ENCODE measurements around the gene FCHO1. TPM values are rescaled to one million over a fixed set of nuclear protein-coding genes. Genes with fewer than 3 reads are reported as not detected.

The FCHO1 gene
- polyA plus RNA-seq, 12 donors, result 0.67 to 4.0 (median 0.88) TPM; not detected in 2

DNA sequence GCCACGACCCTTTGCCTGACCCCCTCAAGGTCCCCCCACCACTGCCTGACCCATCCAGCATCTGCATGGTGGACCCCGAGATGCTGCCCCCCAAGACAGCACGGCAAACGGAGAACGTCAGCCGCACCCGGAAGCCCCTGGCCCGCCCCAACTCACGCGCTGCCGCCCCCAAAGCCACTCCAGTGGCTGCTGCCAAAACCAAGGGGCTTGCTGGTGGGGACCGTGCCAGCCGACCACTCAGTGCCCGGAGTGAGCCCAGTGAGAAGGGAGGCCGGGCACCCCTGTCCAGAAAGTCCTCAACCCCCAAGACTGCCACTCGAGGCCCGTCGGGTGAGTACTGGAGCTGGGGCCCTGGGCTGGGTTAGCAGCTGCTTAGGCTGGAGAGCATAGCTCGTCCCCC lies 23.4 kb upstream of the FCHO1 start:
- DNase-seq, result no peak

- DNase-seq, result no peak
Observed at GRCh38 chr19:17733127-17733526, 18.1 kb upstream of the FCHO1 start.

DNA sequence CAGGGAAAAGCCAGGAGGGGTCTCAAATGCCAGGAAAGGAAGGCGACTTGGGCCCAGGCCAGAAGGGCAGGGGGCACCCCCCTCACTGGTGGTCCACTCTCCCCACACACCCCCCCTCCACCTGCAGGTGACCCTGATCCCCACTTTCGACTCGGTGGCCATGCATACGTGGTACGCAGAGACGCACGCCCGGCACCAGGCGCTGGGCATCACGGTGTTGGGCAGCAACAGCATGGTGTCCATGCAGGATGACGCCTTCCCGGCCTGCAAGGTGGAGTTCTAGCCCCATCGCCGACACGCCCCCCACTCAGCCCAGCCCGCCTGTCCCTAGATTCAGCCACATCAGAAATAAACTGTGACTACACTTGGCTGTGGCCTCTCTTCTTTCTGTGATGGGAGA lies 17.1 kb upstream of the FCHO1 start:
- DNase-seq, result no peak

- no peak for DNase-seq
Observed at GRCh38 chr19:17735410-17735809, 15.9 kb upstream of the FCHO1 start.

DNA sequence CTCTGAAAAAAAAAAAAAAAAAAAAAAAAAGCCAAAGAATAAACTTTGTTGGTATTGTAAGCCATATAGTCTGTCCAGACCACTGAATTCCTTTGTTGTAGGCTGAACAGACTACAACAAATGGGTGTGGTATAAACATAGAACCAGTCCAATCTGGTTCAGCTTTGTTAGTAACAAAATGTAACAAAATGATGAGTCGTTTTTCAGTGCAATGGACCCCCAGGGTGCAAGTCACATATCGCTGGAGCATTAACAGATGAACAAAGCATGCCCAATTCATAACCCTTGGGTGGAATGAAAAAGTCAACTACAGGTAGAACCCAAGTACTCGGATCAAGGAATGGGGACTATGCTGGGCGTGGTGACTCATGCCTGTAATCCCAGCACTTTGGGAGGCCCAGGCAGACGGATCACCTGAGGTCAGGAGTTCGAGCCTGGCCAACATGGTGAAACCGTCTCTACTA lies 13.6 kb upstream of the FCHO1 start:
- DNase-seq, result no peak

- no peak for DNase-seq
Observed at GRCh38 chr19:17739121-17739875, 12.0 kb upstream of the FCHO1 start.

- DNase-seq, result no peak
Observed at GRCh38 chr19:17741456-17741855, 9.8 kb upstream of the FCHO1 start.

DNA sequence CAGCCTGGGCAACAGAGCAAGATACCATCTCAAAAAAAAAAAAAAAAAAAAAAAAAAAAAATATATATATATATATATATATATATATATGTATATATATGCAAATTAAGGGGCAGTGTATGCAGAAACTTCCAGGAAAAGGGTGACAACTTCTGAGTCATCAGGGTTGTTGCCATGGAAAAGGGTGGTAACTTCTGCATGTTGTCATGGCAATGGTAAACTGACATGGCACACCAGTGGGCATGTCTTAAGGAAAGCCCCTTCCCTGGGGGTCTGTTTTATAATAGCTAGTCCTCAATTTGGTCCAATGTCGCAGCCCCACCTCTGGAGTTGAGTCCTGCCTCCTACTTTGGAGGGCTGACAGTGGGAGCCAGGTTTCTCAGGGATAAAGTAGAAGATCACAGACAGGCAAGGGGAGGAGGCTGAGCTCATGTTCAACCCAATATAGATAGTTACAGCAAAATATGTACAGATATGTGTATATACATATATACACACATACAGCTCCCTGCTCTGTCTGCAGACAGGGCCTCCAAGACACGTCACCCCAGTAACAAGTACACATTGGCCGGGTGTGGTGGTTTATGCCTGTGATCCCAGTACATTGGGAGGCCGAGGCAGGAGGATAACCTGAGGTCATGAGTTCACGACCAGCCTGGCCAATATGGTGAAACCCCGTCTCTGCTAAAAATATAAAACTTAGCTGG lies 7.2 kb upstream of the FCHO1 start:
- DNase-seq, result no peak

DNA sequence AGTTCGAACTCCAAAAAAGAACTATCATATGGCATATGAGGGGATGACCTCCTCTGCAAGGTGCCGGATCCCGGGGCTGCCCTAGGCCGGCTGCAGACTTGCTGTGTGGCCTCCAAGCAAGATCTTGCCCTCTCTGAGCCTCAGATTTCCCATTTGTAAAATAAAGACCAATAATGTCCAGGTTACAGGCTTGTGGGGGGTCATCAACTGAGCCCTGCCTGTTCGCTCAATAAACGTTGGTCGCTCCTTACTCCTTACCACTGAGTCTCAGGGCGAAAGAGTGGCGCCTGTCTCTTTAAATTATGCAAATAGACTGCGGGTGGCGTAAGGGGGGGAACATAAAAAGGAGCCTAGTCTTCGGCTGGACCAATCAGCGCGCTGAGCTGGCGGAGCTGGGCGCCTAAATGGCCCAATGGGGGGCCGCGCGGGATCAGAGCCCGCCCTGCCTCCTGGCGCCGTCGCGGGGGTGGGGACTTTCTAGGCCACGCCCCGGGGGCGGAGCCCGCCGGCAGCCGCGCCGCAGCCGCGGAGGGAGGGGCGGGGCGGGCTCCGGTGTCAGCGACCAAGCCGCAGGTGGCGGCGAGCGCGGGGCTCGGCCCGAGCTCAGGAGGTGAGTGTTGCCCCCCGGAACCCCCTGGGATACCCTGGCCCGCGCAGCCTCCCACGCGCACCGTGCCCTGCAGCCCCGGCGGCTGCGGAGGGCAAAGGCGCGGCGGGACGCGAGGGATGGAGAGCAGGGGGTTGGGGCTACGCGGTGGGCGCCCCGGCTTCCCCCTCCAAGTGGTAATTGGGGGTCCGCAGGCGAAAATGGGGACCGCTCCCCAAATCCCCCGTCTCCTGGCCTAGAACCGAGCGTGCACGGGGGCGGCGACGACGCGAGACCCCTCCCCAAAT lies 3.8 kb upstream of the FCHO1 start:
- peak; percentile 85 for DNase-seq

DNA sequence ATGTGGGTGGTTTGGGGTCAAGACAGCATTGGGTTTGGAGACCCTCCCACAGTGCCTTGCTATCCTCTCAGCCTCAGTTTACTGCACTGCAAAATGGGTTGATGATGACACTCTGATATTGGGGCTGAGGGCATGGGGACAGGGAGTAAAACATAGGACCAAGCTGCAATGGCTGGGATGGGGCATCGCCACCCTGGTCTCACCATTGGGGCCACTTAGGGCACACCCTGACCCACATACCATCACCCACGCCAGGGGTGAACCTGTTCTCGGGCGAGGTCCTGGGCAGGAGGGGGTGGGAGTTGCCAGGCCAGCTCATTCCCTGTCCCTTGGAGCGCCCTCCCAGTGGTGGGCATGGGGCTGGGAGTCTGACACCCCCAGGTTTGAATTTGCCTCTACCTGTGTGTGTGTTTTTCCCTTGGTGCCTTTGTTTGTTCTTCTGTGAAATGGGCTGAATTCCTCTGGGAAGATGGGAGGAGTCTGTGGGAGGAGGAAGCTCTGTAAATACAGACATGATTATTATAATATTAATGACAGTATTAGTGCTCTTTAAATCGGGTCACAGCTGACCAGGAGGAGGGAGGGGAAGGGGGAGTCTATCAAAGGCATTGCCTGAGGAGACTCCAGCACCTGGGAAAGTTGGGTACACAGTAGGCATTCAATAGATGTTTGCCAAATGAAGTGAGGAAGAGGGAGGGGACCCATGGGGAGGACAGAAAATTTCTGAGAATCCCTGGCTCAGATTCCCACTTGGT lies 2.2 kb upstream of the FCHO1 start:
- DNase-seq, result no peak

- DNase-seq, result no peak
Observed at GRCh38 chr19:17749912-17750317, 1.4 kb upstream of the FCHO1 start.

GRCh38 chr19:17751912-17752273 lies 616 bp downstream of the FCHO1 start:
- no peak for DNase-seq

DNA sequence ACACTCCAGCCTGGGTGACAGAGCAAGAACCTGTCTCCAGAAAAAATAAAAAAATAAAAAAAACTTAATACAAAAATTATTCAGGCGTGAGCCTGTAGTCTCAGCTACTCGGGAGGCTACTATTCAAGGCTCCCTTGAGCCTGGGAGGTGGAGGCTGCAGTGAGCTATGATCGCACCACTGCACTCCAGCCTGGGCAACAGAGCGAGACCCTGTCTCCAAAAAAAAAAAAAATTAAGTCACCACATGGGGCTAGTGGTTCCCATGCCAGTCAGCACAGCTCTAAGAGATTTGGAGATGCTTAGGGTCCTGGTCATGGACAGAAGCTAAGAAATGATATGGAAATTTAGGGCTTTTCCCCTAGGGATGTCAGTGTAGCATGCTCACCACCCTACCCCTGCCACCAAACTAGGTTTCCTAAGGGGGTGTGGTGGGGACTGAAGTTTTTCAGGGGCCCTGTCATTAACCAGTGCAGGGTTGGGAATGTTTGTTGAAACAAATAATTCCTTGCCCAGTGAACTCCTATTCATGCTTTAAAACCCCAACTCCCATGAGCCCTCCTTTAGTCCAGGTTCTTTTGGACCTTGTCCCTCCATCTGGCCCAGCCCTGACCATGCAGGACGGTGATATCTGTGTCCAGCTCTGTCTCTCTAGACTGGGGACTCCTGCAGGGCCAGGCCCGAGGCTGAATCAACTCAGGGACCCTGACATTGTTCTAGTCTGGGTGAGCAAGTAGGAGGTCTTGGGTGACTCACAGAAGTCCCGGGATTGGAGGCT lies 1.8 kb downstream of the FCHO1 start:
- no peak for DNase-seq

DNA sequence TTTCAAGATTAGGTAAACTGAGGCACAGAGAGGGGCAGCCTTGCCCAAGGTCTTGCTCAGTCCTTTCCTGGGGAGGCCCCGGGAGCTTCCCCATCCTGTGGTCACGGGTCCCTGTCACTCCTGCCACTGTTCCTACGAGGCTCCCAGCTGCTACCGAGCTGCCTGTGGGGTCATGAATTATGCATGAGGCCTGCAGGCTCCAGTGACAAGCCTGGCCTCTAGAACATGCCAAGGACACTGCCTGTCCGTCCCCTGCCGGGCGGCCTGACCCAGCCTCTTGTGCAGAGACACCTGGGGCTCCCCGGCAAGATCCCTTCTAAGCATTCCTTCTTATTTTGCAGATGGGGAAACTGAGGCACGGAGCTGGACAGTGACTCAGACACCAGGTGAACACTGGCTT lies 2.7 kb downstream of the FCHO1 start:
- no peak for DNase-seq

- no peak for DNase-seq
Observed at GRCh38 chr19:17754634-17755442, 3.6 kb downstream of the FCHO1 start.

GRCh38 chr19:17755443-17755890 lies 4.2 kb downstream of the FCHO1 start:
- no peak for DNase-seq

- DNase-seq, result no peak
Observed at GRCh38 chr19:17755977-17756670, 4.8 kb downstream of the FCHO1 start.

DNA sequence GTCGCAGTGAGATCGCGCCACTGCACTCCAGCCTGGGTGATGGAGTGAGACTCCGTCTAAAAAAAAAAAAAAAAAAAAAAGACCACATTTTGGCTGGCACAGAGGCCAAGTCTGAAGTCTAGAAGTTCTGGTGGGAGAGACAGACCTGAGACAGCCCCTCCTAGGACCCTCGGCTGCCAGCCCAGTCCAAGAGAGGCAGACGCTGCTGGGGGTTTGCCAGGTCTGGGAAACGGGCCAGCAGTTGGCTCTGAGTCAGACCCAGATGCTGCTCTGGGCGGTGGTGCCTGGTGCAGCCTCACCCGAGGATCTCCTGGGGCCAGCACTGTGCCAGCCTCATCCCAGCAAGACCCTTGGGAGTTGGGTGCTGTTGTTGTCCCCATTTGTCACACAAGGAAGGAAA lies 5.8 kb downstream of the FCHO1 start:
- DNase-seq, result no peak

- no peak for DNase-seq
Observed at GRCh38 chr19:17758515-17758914, 7.2 kb downstream of the FCHO1 start.
